Skin of body (tissue), 2 donors: ENCODE data around the gene AMER2. TPM values are rescaled to one million over a fixed set of nuclear protein-coding genes. Genes with fewer than 3 reads are reported as not detected.
"Not testable (repeated sequence)": the region's sequence is repeated elsewhere in the genome, so short reads cannot be mapped to it uniquely, and the experiment has no call there.

Experiments used
- DNase-seq: peaks from one replicate; lab custom pipeline; 2025; lab: John Stamatoyannopoulos, UW
- total RNA-seq: library from RNA; depleted of rRNA; stranded (reverse); fragments of >200 nt; gene quantifications from one replicate; pipeline ENCODE4 v1.2.3, GENCODE V29; 2014

Gene AMER2
- total RNA-seq, 1 donor from 2014 or later, result 0.49 TPM

DNA sequence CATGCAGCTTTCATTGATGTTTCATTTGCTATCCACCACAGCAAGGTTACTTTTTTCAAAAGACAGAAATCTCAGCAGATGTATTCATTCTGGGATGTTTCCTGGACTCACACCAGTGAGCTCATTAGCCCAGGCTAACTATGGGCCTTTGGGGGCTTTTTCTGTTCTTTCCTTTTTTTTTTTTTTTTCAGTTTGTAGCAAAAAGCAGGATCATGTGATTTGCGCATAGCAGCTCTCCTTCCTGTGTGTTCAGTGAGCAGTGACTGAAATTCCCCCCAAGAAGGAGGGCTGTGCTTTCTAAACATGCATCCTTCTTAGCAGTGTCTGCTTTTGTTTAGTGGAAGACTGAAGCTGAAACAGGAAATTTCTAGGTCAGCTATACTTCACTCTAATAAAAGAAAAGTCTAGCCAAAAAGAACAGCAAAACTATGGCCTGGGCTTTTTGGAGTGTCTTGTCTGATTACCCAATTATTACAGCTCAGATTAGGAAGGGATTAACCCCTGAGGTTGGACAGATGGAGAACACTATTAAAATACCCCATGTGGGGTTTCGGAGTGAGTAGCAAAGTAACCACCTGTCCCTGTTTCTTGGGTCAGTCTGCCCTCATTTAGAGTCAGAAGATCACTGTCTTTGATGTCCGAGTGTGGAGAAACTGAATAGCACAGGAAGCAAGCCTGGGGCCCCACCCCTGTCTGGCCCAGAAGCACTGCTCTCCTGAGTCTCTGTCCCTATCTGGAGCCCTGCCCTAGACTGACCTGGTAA is 8.9 kb upstream of the AMER2 start:
- DNase-seq, result no peak

DNA sequence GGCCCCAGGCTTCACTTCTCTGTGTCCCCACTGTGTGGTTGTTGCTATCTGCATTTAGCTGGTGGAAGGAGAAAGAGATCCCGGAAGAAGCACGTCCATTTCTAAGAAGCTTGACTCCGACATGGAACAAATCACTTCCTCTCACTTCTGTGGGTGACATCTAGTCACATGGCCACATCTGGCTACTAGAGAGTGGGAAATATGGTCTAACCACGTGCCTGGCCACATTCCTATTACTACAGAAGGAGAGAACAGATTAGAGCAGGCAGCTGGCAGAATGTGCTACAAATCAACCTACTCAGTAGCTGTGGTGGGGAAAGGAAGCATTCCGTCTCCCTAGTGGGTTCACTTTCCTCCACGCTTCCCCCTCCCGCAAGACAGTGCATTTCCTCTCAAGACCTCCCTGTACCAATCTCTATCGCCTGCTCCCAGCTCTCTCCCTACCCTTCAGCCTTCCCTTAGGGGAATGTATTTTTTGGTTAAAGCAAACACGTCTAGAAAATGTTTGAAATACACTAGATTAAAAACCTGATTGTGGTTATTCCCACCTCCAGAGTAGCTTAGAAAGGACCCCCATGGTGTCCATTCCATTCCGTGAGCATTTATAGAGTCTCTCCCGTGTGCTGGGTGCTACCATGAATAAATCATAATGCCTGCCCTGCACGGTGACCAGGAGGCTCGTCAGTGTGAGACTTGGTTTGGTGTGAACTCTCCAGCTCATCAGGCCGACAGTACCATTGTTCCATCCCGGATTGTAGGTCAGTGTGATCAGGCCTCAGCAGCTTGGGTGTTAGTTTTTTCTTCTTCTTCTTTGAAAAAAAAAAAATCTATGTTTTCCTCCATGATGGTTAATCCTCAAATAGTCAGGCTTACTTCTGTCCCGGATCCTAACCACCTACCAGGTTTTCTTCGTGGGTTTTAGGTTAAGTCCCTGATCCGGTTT is 8.0 kb upstream of the AMER2 start:
- DNase-seq, result no peak

DNA sequence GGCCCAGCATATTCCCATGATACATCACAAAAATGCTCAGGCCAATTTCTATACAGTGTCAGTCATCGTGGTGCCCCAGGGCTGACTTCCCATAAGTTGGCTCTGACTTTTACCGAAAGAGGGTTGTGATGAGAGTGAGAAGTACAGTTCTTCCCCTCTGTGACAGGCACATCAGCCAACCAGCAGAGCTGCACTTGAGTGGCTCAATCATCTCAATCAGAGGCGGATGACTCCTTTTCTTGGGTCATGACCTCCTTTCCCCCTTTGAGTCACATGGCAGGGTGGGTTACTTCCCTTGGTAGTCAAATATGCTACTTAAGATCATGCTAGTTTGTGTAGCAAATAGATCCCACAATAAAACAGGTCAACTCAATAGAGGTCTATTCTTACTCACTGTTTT is 6.9 kb upstream of the AMER2 start:
- DNase-seq, result no peak

DNA sequence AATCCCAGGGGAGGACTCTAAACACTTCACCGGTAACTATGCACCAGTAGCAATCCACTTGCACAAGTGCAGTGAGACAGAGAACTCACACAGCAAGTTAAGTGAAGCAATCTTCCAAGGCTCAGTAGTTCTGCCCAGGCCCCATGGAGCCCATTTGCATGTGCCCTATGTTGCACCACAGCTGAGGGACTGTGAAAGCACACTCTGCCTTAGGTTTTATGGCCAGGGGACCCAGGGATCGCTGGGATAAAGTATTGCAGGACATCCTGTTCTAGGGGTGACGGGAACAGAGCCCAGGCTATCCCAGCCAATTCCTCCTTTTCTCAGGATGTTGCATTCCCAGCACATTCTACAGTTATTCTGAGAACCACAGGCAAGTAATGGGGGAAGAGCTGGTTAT is 6.0 kb upstream of the AMER2 start:
- DNase-seq, result no peak

DNA sequence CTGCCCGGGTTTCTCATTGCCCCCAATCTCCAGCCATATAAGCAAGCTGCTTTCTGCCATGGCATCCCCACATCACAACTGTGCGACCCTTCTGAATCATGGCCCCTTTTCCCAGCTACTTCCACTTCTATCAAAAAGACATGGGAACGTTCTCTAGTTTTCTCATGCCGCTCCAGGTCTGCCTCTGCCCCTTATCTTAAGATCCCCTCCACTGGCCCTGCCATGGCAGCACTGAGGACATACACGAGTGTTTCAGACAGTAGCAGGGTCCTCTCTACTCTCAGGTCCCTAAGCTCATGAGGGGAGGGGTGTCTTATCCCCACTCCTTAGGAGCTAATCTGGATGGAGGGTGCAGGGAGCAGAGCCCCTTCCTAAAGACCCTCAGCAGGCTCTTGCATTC is 5.5 kb upstream of the AMER2 start:
- no peak for DNase-seq

DNA sequence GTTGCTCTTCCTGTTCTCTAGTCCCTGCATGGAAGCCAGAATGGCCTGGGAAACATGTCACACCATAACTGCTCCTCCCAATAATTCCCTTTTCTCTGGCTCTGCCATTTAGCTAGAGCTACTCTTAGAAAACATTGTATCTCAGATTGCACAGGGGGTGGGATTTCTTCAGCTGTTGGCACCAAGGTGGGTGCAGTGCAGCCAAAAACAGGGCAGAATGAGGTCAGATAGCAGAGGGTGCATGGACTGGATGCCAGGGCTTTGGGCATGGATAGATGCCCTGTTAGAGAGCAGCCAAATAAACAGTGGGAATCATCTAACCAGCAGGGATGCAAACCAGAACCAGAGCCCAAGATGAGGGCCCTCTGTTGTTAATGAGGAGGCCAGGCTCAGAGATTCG is 4.9 kb upstream of the AMER2 start:
- DNase-seq, result no peak

DNA sequence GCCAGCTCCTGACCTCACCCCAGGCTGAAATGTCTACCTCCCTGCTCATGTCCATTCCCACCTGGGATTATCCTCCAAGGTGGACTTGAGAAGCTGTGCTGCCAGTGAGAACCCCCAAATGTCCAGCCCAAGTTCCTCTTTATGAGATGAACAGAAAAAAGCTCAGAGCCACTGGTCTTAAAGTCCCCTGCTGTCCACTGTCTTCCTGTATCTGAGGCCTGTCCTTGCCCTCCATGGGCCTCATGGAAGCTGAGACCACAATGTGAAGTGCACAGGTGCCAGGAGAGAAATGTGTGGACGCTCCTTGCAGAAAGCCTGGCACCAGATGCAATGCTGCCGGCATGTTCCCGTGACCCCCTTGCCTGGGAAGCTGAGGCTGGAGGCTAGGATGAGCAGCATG is 3.3 kb upstream of the AMER2 start:
- DNase-seq, result no peak

DNA sequence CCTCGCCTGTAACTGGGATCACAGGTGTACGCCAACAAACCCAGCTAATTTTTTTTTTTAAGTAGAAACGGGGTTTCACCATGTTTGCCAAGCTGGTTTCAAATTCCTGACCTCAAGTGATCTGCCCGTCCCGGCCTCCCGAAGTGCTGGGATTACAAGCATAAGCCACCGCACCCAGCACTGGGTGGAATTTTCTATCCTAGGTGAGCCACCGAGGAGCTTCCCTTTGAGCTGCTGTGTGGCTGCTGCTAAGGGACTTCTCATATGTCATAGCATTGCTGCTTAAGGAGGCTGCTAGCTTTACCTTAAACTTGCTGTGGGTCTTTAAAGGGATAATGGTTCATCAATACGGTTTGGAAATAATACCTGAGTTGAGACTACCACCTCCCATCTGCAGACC is 2.9 kb upstream of the AMER2 start:
- no peak for DNase-seq

DNA sequence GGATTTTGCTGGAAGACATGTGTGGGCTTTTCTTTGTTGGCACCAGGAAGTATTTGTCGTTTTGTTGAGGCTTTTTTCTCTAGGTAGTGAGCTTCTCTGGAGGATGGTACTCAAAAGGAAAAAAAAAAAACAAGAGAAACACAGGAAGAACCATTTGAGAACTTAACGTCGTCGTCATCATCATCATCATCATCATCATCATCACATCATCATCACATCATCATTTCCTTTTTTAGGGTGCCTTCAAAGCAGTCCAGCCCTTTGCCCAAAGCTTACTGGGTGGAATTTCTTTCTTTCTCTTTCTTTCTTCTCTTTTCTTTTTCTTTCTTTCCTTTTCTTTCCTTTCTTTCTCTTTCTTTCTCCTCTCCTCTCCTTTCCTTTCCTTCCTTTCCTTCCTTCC is 2.2 kb upstream of the AMER2 start:
- no peak for DNase-seq

DNA sequence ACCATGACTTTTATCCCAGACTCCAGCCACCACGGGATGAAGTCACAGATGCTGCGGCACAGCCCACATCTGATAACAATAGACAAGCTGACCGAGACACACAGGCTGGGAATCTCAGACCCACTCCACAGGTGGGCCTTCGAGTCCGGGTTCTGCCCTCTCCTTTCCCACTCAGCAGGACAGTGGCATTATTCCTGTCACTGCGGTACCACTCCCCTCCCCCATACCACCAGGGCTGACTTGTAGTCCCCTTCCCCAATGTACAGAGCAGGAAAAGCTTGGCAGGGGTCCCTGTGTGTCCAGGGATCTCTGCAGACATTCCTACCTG is 179 bp upstream of the AMER2 start:
- no peak for DNase-seq

DNA sequence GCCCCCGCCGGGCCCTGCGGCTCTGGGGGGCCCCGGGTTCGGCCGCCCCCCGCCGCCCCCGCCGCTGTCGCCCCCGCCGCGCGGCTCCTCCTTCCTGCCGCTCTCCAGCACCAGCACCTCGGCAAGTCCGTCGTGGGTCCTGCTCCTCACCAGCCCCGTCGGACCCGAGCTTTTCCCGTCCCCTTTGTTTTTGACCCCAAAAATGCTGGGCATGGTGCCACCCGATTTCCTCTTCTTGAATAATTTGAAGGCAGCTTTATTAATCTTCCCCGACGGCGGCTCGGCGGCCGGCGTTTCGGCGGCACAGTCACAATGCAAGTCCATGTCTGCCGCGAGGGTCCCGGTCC is 945 bp downstream of the AMER2 start:
- DNase-seq, result no peak

DNA sequence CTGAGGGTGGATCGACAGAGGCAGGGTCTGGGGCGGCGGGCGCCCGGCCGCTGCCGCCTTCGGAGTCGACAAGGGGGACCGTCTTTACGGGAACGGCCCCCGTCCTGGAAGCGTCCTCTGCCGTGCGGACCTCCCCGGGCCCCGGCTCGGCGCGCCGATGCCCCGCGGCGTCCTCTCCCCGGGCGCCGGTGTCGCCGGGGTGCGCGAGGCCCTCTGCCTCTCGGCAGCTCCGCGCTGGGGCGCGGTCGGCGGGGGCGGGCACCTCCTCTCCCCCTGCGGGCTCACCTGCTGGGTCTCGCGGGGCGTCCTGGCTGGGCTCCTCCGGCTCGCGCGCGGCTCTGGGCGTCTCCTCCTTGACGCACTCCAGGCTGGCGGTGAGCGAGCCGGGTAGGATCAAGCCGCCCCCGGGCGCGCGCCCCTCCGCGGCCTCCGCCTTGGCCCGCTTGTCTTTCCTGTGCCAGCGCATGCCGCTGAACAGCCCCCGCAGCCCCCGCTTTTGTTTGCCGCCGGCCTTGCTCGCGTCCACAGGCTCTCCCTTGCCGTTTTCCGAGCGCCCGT is 1.5 kb downstream of the AMER2 start:
- DNase-seq, result no peak

DNA sequence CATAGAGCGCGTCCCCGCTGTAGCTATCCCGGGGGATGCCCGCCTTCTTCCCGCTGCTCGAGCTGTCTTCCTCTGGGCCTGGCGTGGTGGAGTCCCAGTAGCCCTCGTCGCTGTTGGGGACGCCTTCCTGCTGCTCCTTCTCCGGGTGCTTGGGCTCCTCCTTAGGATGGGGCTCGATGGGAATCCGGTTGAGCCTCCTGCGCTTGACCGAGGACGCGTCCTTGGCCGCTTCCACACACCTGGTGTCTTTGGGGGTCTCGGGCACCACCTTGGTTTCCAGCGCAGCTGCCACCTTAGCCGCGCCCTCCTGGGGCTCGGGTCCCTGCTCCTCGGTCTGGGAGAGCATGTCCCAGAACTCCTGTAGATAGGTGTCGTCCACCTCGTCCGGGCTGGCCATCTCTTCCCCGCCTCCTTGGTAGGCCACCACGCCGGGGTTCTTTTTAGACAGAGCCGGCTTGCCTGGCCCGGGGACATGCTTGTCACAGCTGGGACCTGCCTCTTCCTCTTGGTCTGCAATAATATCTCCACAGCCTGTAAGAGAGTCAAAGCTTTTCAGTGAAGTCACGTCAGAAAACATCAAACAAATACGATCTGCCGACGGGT is 2.0 kb downstream of the AMER2 start:
- no peak for DNase-seq

DNA sequence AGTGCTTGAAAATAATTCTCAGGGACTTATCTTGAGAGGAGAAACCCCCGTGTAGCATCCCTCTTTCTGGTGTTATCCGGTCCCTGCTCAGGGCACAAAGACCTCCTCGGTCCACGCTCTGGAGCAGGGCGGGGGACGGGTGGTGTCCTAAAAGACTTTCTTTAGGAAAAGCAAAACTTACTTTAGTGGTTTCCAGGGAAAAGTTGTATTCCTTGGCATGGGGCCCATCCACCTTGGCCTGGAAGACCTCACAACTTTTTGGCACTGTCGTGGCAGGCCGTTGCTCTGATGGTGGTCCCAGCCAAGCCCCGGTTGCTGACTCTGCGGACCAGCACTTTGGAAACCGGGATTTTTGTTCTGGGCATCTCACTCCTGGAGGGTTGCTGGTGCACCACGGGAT is 2.7 kb downstream of the AMER2 start:
- DNase-seq, result no peak

DNA sequence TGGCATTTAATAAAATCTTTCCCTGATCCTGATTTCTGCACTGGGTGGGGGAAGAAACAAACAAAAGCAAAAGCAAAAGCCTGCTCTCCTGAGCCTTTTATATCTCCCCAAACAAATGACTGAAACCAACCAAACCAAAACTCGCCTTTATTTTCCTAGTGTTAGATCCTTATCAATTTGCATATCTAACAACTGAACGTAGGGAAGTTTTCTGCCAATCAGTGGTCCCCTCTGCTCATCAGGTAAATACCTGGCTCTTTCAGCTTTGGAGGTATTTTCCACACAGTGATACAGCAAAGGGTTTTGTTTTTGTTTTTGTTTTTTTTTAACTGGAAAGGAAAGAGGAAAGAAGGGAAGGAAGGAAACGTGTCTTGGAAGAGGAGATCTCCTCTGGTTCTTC is 3.3 kb downstream of the AMER2 start:
- no peak for DNase-seq

DNA sequence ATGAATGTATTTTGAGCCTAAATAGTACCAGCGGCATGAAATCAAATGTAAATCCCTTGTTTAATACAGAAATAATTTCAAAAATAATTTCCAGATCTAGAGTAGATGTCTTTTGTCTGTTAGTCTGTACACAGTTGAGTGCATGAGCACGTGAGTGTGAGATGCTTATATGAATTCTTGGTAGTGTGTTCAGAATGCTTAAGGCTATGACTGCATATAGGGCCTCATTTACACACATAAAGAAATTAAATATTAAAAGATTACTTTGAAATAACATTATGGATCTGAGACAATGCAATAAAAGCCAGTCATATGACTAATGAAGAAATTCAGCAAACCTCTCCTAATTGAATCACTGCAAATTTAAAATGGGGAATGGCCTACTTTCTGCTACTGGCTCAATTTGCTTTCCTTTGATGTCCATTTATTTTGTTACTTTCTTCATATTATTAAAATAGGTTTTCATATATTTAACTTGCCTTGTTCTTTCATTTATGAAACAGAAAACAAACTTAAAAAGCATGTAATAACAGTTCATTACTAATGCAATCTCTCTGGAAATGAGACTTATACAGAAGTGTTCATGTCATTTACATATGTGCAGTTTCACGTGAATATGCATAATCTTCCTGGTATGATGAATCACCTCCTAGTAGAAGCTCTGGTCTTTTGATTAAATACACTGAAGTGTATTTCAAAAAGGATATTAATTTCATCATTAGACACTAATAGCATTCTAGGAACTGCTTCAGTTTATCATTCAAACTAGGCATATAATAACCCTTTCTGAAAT is 4.5 kb downstream of the AMER2 start:
- DNase-seq, result no peak

DNA sequence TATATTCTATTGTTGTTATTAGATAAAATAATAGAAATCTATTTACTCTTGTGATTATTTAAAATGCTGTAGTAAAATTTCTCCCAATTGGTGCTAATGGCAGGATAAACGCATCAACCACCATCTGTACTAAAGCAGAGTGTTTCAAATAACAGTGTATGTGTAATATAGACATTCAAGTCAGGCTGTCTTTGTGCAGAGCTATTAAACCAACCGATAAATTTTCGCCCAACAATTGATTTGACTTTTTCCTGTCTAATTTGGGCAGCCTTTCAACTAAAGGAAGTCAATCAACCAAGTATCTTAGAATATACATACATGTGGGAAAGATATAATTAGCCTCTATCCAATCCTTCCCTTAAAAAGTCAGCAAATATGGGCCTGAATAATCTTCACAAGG is 5.8 kb downstream of the AMER2 start:
- DNase-seq, result no peak

DNA sequence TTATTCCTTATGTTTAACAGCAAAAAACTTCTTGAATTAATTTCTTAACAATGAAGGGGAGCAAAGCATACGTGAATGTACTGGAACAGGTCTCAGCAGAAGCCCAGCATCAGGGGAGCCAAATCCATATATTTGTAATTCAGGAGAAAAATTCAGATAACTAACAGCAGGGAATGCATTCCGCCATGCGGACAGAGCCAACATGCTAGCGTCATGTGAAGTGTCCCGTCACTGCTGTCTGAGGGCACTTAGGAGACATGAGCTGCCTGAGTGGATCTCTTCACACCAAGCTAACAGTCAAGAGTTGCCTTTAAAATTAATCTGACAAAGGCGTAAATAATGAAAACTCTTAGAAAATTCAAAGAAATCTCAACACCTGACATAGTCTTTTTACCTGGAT is 6.4 kb downstream of the AMER2 start:
- DNase-seq, result no peak

DNA sequence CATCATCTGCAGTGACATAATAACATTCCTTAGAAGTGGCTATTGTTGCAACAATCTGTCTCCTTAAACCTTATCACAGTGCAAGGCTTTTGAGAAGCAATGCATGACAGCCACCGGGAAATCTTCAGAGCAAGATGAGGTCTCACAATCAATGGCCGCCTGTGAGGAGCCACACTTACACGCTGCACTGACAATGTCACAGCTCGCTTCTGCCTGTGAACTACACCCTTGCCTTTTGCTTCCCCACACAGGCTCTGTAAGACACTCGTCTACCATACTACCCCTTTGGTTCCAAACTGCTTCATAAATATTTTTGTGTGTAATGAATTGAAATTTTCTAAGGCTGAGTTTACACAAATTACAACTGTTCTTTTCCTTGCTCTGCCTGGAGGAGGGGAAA is 6.9 kb downstream of the AMER2 start:
- not testable (repeated sequence) for DNase-seq

DNA sequence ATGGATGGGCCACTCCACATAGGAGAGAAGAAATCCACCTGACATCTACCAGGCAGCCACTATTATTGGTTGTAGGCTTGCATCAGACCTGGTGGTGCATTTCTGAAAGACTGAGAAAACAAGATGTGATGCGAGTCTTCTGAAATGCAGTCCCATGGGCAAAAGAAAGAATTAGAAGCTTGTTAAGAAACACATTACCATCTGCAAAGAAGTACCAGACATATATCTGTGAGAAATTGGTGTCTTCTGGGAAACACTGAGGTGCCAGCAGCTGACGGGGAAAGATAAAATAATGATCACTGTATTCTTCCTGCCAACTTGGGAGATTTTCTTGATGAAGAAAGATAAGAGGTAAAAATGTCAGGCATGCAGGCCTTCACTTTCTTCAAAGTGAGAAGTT is 14.4 kb downstream of the AMER2 start:
- no peak for DNase-seq

DNA sequence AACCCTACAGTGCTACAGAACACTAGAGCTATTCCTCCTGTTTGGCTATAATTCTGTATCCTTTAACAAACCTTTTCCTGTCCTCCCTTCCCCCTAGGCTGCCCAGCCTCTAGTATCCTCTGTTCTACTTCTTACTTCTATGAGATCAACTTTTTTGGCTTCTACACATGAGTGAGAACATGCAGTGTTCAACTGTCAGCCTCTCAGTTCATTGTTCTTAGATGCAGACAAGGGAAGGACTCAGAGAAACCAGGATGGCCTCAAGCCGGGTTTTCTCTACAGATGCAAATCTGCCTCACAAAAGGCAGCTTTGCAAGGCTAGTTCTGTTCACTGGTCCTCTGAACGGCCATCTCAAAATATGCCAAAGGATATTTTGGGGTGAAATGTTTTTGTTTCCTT is 18.4 kb downstream of the AMER2 start:
- DNase-seq, result no peak
